ENCODE results near the gene LGALS7. TPM values are rescaled to one million over a fixed set of nuclear protein-coding genes. Genes with fewer than 3 reads are reported as not detected.

Gene LGALS7
- total and polyA plus RNA-seq, 10 of the 15 experiments (the other 5 are each of a cell fraction or from before 2014, with no cell fraction given): 0.19 TPM; not detected in 9

- no peak for ATAC-seq
- no peaks in the 10 kb centered on the region for H3K4me1 ChIP-seq (ENCODE audit: control insufficient read depth, insufficient read depth, low read length)
- H3K27me3 ChIP-seq (replicated peaks in 1 of 2; ENCODE audit: control insufficient read depth in 2 of 2, insufficient read depth in 2 of 2, low read length in 1 of 2): no peaks in the 10 kb centered on the region
- ChIA-PET RAD21 (ENCODE audit: unreplicated experiment) (no interaction called here), SMC1A (ENCODE audit: uncharacterized antibody, unreplicated experiment) (no interaction called here), CTCF (no interaction called here), POLR2A (no interaction called here)
- no peak overlapping the region for H2AFZ ChIP-seq (ENCODE audit: control insufficient read depth, low read depth, low read length)
- intact Hi-C loops (cut with micrococcal nuclease; ENCODE audit: unreplicated experiment) (no loop called here), in situ Hi-C loops (cut with MboI) (no loop called here)
- no peak for FAIRE-seq
- TF ChIP-seq SIN3A (IDR thresholded peaks at IDR 0.05; ENCODE audit: low read depth, low read length) (no peak), SMARCA5 (IDR thresholded peaks at IDR 0.05) (no peak), TCF3 (IDR thresholded peaks at IDR 0.05; ENCODE audit: borderline replicate concordance, insufficient read depth, low read depth, low read length) (no peak), SIX5 (IDR thresholded peaks at IDR 0.05; ENCODE audit: low read depth, low read length, severe bottlenecking) (no peak), SREBF1 (IDR thresholded peaks at IDR 0.05; ENCODE audit: low read length) (no peak), TCF12 (IDR thresholded peaks at IDR 0.05; ENCODE audit: low read depth, low read length) (no peak), HDGF (IDR thresholded peaks at IDR 0.05) (no peak), MYB (IDR thresholded peaks at IDR 0.05; ENCODE audit: borderline replicate concordance, low read depth, low read length) (no peak), CHD2 (IDR thresholded peaks at IDR 0.05; ENCODE audit: borderline replicate concordance, low read depth, low read length) (no peak), CEBPZ (IDR thresholded peaks at IDR 0.05; ENCODE audit: low read depth, low read length) (no peak), RUNX3 (IDR thresholded peaks at IDR 0.05; ENCODE audit: low read length) (no peak), PML (IDR thresholded peaks at IDR 0.05; ENCODE audit: low read length) (no peak)
- no peaks in the 10 kb centered on the region for H3K9me3 ChIP-seq (replicated peaks; ENCODE audit: control insufficient read depth, insufficient read depth, low read length)
- WGBS (ENCODE audit: insufficient coverage, insufficient replicate concordance, low lambda C conversion rate, missing lambda C conversion rate): 63% methylated on average over 6 of the region's 8 CpGs
- no peak overlapping the region for H3K9ac ChIP-seq (ENCODE audit: control insufficient read depth, insufficient read depth, low read length)
- H3K27ac ChIP-seq (ENCODE audit: control insufficient read depth, insufficient read depth): no peak overlapping the region
- no peaks in the 10 kb centered on the region for H4K20me1 ChIP-seq (ENCODE audit: control insufficient read depth, insufficient read depth)
- no peak overlapping the region for H3K4me2 ChIP-seq (ENCODE audit: control insufficient read depth, insufficient read depth)
- no peak overlapping the region for H3K4me3 ChIP-seq
- no TSS peak for BruUV-seq (replicated peaks)
- no peak for DNase-seq (ENCODE audit: low read depth, low spot score)
- H3K36me3 ChIP-seq (ENCODE audit: control insufficient read depth in 2 of 2, insufficient read depth in 2 of 2, low read length in 1 of 2): no peaks in the 10 kb centered on the region
- H3K79me2 ChIP-seq (ENCODE audit: control insufficient read depth, insufficient read depth, low read length): no peaks in the 10 kb centered on the region
These were observed 36.4 kb upstream of the LGALS7 start for GRCh38 chr19:38809592-38810252.
